LNCAP (cell line): ENCODE data around the gene AFF4.

Experiments
- TF ChIP-seq, protein P1 (sequence below): fragments of 450-650 bp; IDR thresholded peaks from 2 replicates; pipeline ENCODE4 v1.5.1; 2017; ENCODE audit warnings: mild to moderate bottlenecking

Gene AFF4

GRCh38 chr5:132901730-132902129 lies 61.7 kb downstream of the AFF4 start:
- TF ChIP-seq, protein P1, sequence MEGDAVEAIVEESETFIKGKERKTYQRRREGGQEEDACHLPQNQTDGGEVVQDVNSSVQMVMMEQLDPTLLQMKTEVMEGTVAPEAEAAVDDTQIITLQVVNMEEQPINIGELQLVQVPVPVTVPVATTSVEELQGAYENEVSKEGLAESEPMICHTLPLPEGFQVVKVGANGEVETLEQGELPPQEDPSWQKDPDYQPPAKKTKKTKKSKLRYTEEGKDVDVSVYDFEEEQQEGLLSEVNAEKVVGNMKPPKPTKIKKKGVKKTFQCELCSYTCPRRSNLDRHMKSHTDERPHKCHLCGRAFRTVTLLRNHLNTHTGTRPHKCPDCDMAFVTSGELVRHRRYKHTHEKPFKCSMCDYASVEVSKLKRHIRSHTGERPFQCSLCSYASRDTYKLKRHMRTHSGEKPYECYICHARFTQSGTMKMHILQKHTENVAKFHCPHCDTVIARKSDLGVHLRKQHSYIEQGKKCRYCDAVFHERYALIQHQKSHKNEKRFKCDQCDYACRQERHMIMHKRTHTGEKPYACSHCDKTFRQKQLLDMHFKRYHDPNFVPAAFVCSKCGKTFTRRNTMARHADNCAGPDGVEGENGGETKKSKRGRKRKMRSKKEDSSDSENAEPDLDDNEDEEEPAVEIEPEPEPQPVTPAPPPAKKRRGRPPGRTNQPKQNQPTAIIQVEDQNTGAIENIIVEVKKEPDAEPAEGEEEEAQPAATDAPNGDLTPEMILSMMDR: no peak

DNA sequence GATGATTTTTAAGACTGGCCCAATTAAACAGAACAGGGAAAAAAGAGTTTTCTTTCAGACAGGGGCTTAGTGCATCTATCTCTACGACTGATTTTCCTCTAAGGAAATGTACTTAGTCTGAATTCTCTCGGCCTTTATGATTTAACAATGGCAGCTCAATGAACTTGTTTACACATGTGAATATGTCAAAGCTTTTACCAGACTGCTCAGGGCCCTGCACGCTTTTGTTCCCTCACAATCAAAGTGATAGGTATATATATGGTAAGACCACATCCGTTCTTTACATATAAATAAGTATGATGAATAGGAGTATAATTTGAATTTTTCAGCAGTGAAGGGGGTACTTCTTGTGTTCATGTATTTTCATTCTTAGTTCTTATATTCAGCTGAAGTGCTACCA lies 62.4 kb downstream of the AFF4 start:
- TF ChIP-seq, protein P1: no peak

- TF ChIP-seq, protein P1: no peak
Observed at GRCh38 chr5:132898094-132898493, 65.3 kb downstream of the AFF4 start.

- TF ChIP-seq, protein P1: no peak
Observed at GRCh38 chr5:132896685-132897084, 66.7 kb downstream of the AFF4 start.

DNA sequence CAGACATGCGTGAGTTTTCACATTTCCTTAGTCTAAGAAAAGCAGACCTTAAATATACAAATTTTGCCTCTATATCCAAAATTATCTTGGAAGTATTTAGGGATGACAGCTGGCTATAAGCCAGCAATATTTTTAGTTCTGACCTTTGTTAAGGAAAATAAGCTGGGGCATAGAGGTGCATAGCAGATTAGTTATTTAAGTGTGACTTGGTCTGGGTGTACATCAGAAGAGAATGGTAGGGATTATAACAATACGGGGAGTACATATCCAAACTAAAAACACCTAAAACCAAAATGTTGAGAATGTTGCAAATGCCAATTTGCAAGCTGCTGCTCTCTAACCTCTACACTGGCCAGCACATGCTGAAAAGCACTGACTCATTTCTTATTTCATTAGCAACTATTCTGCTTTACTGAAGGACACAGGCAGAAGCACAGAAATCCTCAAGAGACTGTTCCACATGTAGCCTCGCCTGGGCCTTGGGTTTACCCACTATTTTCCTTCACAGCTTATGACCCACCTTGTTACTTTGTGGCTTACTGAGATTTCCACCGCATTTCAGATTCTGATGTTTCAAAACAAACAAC lies 67.6 kb downstream of the AFF4 start:
- TF ChIP-seq, protein P1: no peak

GRCh38 chr5:132890817-132891216 lies 72.6 kb downstream of the AFF4 start:
- TF ChIP-seq, protein P1: no peak

GRCh38 chr5:132889501-132889900 lies 73.9 kb downstream of the AFF4 start:
- TF ChIP-seq, protein P1: no peak

- TF ChIP-seq, protein P1: no peak
Observed at GRCh38 chr5:132887283-132887682, 76.2 kb downstream of the AFF4 start.
